ENCODE measurements around the gene ATP9B. TPM values are rescaled to one million over a fixed set of nuclear protein-coding genes. Genes with fewer than 3 reads are reported as not detected.
"Not testable (repeated sequence)": the region's sequence is repeated elsewhere in the genome, so short reads cannot be mapped to it uniquely, and the experiment has no call there.

ATP9B gene
- total RNA-seq, 1 donor from 2014 or later, result 34.1 TPM

DNA sequence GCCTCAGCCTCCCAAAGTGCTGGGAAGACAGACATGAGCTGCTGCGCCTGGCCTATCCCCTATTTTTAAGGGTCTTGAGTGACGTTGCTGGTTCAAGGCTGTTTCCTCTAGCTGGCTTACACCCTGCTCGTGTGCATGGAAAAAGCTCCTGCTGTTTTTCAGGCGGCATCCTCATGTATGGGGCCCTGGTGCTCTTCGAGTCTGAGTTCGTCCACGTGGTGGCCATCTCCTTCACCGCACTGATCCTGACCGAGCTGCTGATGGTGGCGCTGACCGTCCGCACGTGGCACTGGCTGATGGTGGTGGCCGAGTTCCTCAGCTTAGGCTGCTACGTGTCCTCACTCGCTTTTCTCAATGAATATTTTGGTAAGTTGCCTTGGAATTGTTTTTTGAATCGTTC is 304.5 kb downstream of the ATP9B start:
- Mint-ChIP-seq H3K36me3 (peaks cover 9% of the 10 kb centered on the region), H3K9me3 (no peaks in the 10 kb centered on the region), H3K4me1 (ENCODE audit: unreplicated experiment) (peaks cover 1% of the 10 kb centered on the region), H3K4me3 (no peak overlapping the region), H3K27me3 (peaks cover under 1% of the 10 kb centered on the region), H3K27ac (no peak overlapping the region)
- no peak for DNase-seq (ENCODE audit: extremely low spot score, unreplicated experiment)
- TF ChIP-seq, protein P1, sequence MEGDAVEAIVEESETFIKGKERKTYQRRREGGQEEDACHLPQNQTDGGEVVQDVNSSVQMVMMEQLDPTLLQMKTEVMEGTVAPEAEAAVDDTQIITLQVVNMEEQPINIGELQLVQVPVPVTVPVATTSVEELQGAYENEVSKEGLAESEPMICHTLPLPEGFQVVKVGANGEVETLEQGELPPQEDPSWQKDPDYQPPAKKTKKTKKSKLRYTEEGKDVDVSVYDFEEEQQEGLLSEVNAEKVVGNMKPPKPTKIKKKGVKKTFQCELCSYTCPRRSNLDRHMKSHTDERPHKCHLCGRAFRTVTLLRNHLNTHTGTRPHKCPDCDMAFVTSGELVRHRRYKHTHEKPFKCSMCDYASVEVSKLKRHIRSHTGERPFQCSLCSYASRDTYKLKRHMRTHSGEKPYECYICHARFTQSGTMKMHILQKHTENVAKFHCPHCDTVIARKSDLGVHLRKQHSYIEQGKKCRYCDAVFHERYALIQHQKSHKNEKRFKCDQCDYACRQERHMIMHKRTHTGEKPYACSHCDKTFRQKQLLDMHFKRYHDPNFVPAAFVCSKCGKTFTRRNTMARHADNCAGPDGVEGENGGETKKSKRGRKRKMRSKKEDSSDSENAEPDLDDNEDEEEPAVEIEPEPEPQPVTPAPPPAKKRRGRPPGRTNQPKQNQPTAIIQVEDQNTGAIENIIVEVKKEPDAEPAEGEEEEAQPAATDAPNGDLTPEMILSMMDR (conservative IDR thresholded peaks at IDR 0.05), result no peak

DNA sequence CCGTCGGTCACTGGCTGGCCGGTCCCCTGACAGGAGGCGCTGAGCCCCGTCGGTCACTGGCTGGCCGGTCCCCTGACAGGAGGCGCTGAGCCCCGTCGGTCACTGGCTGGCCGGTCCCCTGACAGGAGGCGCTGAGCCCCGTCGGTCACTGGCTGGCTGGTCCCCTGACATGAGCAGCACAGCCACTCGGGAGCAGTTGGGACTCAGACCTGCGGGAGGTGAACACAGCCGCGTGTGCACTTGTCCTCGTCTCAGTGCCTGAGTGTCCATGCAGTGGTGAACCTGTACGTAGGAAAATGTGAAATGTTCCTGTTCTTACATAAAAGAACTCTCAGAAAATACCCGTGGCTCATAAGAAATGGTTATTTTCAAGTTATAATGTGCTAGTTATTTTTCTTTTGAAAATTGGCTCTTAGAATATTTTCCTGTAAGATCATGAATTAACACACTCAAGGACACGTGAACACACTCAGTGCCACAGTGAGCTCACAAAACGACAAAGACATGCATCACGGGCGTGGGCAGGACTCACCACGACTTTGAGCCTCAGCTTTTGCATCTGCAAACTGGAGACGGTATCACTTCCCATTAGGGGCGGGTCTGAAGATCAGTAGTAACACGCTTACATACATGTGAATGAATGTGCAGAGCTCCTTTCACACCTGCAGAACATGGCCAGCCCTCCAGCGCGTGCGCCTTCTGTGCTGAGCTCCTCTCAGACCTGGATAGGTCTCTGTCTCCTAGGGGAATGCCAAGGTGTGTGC is 305.4 kb downstream of the ATP9B start:
- DNase-seq (ENCODE audit: extremely low spot score, unreplicated experiment), result no peak
- H3K27me3 Mint-ChIP-seq, result peaks cover 3% of the 10 kb centered on the region
- no peaks in the 10 kb centered on the region for H3K9me3 Mint-ChIP-seq
- H3K36me3 Mint-ChIP-seq, result peaks cover 12% of the 10 kb centered on the region
- TF ChIP-seq, protein P1 (conservative IDR thresholded peaks at IDR 0.05), result no peak
- H3K4me1 Mint-ChIP-seq (ENCODE audit: unreplicated experiment), result peaks cover 6% of the 10 kb centered on the region
- no peak overlapping the region for H3K27ac Mint-ChIP-seq
- no peak overlapping the region for H3K4me3 Mint-ChIP-seq

DNA sequence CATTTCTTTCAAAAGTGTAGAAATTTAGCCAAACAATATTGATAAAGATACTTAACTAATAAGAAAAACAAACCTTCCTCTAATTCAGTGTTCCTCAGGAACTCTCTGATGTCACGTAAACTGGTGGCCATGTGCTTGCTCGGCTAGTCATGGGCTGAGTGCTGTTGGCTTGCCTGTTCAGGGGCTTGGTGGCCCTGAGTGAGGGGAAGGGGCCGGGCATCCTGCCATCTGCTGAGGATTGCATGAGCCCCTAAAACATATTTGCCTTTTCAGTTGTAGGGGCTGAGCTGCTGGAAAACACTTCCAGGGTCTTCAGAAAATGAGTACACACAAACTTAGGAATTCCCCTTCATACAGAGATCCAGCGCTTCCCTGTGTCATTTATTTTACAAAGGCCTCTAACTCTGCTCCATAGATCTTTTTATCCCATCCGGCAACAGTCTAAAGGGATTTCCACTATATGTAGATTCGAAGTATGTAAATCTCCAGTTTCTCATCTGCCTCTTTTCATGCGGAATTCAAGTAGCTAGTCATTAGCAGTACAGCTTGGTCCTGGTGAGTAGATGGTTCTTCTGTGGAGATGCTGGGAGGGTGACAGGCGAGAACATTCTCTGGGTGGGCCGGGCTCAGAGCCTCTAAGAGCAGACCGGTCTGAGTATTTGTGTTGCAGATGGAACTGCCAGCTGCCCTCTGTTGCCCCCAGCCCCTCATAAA is 306.4 kb downstream of the ATP9B start:
- H3K27ac Mint-ChIP-seq, result no peak overlapping the region
- H3K4me1 Mint-ChIP-seq (ENCODE audit: unreplicated experiment), result peaks cover 6% of the 10 kb centered on the region

DNA sequence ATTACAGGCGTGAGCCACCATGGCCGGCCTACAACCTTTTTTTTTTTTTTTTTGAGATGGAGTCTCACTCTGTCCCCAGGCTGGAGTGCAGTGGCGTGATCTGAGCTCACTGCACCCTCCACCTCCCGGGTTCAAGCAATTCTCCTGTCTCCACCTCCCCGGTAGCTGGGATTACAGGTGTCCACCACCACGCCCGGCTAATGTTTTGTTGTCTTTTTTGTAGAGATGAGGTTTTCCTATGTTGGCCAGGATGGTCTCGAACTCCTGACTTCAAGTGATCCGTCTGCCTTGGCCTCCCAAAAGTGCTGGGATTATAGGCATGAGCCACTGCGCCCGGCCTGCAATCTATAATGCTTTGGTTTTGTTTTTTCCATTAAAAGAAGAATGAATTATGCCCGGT is 307.5 kb downstream of the ATP9B start:
- H3K27ac Mint-ChIP-seq; H3K4me3 Mint-ChIP-seq; DNase-seq (ENCODE audit: extremely low spot score, unreplicated experiment); H3K36me3 Mint-ChIP-seq; H3K27me3 Mint-ChIP-seq; H3K4me1 Mint-ChIP-seq (ENCODE audit: unreplicated experiment); H3K9me3 Mint-ChIP-seq: not testable (repeated sequence)

More for the DNA sequence above, 306.4 kb downstream of the ATP9B start:
- Mint-ChIP-seq H3K36me3 (peaks cover 12% of the 10 kb centered on the region), H3K27me3 (peaks cover 3% of the 10 kb centered on the region), H3K4me3 (no peak overlapping the region), H3K9me3 (no peaks in the 10 kb centered on the region)
- TF ChIP-seq, protein P1 (conservative IDR thresholded peaks at IDR 0.05), result no peak
- no peak for DNase-seq (ENCODE audit: extremely low spot score, unreplicated experiment)

DNA sequence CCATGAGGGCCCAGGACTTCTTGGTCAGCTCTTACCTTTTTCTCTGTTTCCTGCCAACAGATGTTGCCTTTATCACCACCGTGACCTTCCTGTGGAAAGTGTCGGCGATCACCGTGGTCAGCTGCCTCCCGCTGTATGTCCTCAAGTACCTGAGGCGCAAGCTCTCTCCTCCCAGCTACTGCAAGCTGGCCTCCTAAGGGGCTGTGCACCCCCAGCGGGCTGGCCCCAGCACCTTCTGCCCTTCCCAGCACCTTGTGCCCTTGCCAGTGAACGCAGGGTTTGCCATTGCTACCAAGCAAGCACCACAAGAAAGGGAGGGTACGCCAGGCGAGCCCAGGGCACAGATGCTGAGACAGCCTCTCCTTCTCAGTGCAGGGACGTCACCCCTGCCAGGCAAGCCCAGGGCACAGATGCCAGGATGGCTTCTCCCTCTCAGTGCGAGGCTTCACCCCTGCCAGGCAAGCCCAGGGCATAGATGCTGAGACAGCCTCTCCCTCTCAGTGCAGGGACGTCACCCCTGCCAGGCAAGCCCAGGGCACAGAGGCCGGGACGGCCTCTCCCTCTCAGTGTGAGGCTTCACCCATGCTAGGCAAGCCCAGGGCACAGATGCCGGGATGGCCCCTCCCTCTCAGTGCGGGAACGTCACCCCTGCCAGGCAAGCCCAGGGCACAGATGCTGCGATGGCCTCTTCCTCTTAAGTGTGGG is 308.1 kb downstream of the ATP9B start:
- no peaks in the 10 kb centered on the region for H3K9me3 Mint-ChIP-seq
- DNase-seq (ENCODE audit: extremely low spot score, unreplicated experiment), result no peak
- peaks cover 3% of the 10 kb centered on the region for H3K27me3 Mint-ChIP-seq
- H3K27ac Mint-ChIP-seq, result no peak overlapping the region
- TF ChIP-seq, protein P1 (conservative IDR thresholded peaks at IDR 0.05), result no peak
- no peak overlapping the region for H3K4me3 Mint-ChIP-seq
- peaks cover 6% of the 10 kb centered on the region for H3K4me1 Mint-ChIP-seq (ENCODE audit: unreplicated experiment)
- H3K36me3 Mint-ChIP-seq, result peaks cover 7% of the 10 kb centered on the region
